ENCODE results near the gene FBLN2.
A peak's percentile ranks its signal among the peaks of the same experiment; 100 is the strongest.

The FBLN2 gene

GRCh38 chr3:13627681-13628080, 78.8 kb downstream of the FBLN2 start:
- DNase-seq: no peak

- no peak for DNase-seq
Measured at GRCh38 chr3:13628432-13628831, 79.5 kb downstream of the FBLN2 start.

- DNase-seq: no peak
Measured at GRCh38 chr3:13628841-13629551, 80.1 kb downstream of the FBLN2 start.

- no peak for DNase-seq
Measured at GRCh38 chr3:13629644-13630043, 80.7 kb downstream of the FBLN2 start.

GRCh38 chr3:13631256-13631655, 82.3 kb downstream of the FBLN2 start:
- DNase-seq: no peak

- no peak for DNase-seq
Measured at GRCh38 chr3:13633176-13633575, 84.3 kb downstream of the FBLN2 start.

GRCh38 chr3:13634151-13634550, 85.2 kb downstream of the FBLN2 start:
- no peak for DNase-seq

- DNase-seq: no peak
Measured at GRCh38 chr3:13634615-13635014, 85.7 kb downstream of the FBLN2 start.

GRCh38 chr3:13636186-13636585, 87.3 kb downstream of the FBLN2 start:
- DNase-seq: no peak

- no peak for DNase-seq
Measured at GRCh38 chr3:13636874-13637273, 87.9 kb downstream of the FBLN2 start.

- DNase-seq: no peak
Measured at GRCh38 chr3:13637311-13637891, 88.5 kb downstream of the FBLN2 start.

- DNase-seq: no peak
Measured at GRCh38 chr3:13637953-13638352, 89.0 kb downstream of the FBLN2 start.

- DNase-seq: no peak
Measured at GRCh38 chr3:13638927-13639326, 90.0 kb downstream of the FBLN2 start.

- DNase-seq: no peak
Measured at GRCh38 chr3:13642597-13642996, 93.7 kb downstream of the FBLN2 start.

- DNase-seq: no peak
Measured at GRCh38 chr3:13644341-13645117, 95.6 kb downstream of the FBLN2 start.

- no peak for DNase-seq
Measured at GRCh38 chr3:13645801-13646637, 97.1 kb downstream of the FBLN2 start.

- DNase-seq: no peak
Measured at GRCh38 chr3:13647298-13648059, 98.6 kb downstream of the FBLN2 start.

- peak; percentile 72 for DNase-seq
Measured at GRCh38 chr3:13648060-13649001, 99.4 kb downstream of the FBLN2 start.

GRCh38 chr3:13650210-13651056, 101.5 kb downstream of the FBLN2 start:
- peak; percentile 77 for DNase-seq

GRCh38 chr3:13651057-13651400, 102.1 kb downstream of the FBLN2 start:
- no peak for DNase-seq
